Neural crest cell (in vitro differentiated cells): ENCODE measurements around the gene POLR2J. TPM values are rescaled to one million over a fixed set of nuclear protein-coding genes. Genes with fewer than 3 reads are reported as not detected.
A peak's percentile ranks its signal among the peaks of the same experiment; 100 is the strongest.
"Not testable (repeated sequence)": the region's sequence is repeated elsewhere in the genome, so short reads cannot be mapped to it uniquely, and the experiment has no call there.

Source experiments
- DNase-seq: peaks from one replicate; pipeline ENCODE4 v3.0.0; 2021; ENCODE audit warnings: low read depth, mixed read lengths, low spot score
- H3K27ac Mint-ChIP-seq: one replicate; pipeline ENCODE4 v1.8.0; 2021; ENCODE audit warnings: mild to moderate bottlenecking, mixed read lengths; ENCODE audit not compliant: unreplicated experiment
- H3K27me3 Mint-ChIP-seq: 2 replicates; pipeline ENCODE4 v1.8.0; 2021; ENCODE audit warnings: low read depth, mild to moderate bottlenecking, mixed read lengths
- H3K36me3 Mint-ChIP-seq: 2 replicates; pipeline ENCODE4 v1.8.0; 2021; ENCODE audit warnings: low read depth, mild to moderate bottlenecking, mixed read lengths
- H3K4me1 Mint-ChIP-seq: 2 replicates; pipeline ENCODE4 v1.8.0; 2021; ENCODE audit warnings: mixed read lengths
- H3K4me3 Mint-ChIP-seq: one replicate; pipeline ENCODE4 v1.8.0; 2021; ENCODE audit warnings: mild to moderate bottlenecking, mixed read lengths
- H3K9me3 Mint-ChIP-seq: 2 replicates; pipeline ENCODE4 v1.8.0; 2021; ENCODE audit warnings: mixed read lengths
- total RNA-seq: library from RNA; stranded (reverse); gene quantifications from 2 replicates; pipeline ENCODE4 v1.2.1, GENCODE V29; 2021

Gene POLR2J
- total RNA-seq, 1 donor from 2014 or later = 61.1 TPM

GRCh38 chr7:102511860-102512522 lies 33.3 kb upstream of the POLR2J start:
- H3K27me3 Mint-ChIP-seq = not testable (repeated sequence)

GRCh38 chr7:102510575-102510974 lies 31.9 kb upstream of the POLR2J start:
- H3K36me3 Mint-ChIP-seq, H3K27ac Mint-ChIP-seq, DNase-seq, H3K9me3 Mint-ChIP-seq, H3K4me1 Mint-ChIP-seq, H3K4me3 Mint-ChIP-seq, H3K27me3 Mint-ChIP-seq: not testable (repeated sequence)

More at GRCh38 chr7:102511860-102512522, 33.3 kb upstream of the POLR2J start:
- not testable (repeated sequence) for H3K4me3 Mint-ChIP-seq, DNase-seq, H3K27ac Mint-ChIP-seq, H3K4me1 Mint-ChIP-seq, H3K9me3 Mint-ChIP-seq, H3K36me3 Mint-ChIP-seq

GRCh38 chr7:102507410-102508088 lies 28.8 kb upstream of the POLR2J start:
- H3K27me3 Mint-ChIP-seq, H3K9me3 Mint-ChIP-seq, DNase-seq, H3K36me3 Mint-ChIP-seq, H3K4me3 Mint-ChIP-seq, H3K4me1 Mint-ChIP-seq, H3K27ac Mint-ChIP-seq: not testable (repeated sequence)

GRCh38 chr7:102505298-102506185 lies 26.8 kb upstream of the POLR2J start:
- not testable (repeated sequence) for H3K36me3 Mint-ChIP-seq, H3K9me3 Mint-ChIP-seq, DNase-seq, H3K27me3 Mint-ChIP-seq, H3K4me3 Mint-ChIP-seq, H3K27ac Mint-ChIP-seq, H3K4me1 Mint-ChIP-seq

GRCh38 chr7:102503141-102503540 lies 24.4 kb upstream of the POLR2J start:
- not testable (repeated sequence) for DNase-seq, H3K4me3 Mint-ChIP-seq, H3K27ac Mint-ChIP-seq, H3K36me3 Mint-ChIP-seq, H3K4me1 Mint-ChIP-seq, H3K9me3 Mint-ChIP-seq, H3K27me3 Mint-ChIP-seq

- DNase-seq, H3K27ac Mint-ChIP-seq, H3K36me3 Mint-ChIP-seq, H3K9me3 Mint-ChIP-seq, H3K4me1 Mint-ChIP-seq, H3K4me3 Mint-ChIP-seq, H3K27me3 Mint-ChIP-seq: not testable (repeated sequence)
Measured at GRCh38 chr7:102498321-102498720, 19.6 kb upstream of the POLR2J start.

DNA sequence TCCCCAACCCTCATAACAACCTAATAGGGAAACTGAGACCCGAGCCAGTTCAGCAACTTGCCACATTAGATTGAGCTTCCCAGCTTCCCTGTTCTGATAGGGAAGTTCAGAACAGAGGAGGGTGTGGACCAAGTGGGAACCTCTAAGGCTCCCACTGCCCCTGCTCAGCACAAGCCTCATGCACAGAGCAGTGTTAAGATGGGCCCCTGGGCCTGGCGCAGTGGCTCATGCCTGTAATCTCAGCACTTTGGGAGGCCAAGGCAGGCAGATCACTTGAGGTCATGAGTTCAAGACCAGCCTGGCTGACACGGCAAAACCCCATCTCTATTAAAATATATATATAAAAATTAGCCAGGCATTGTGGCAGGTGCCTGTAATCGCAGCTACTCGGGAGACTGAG lies 18.6 kb upstream of the POLR2J start:
- not testable (repeated sequence) for DNase-seq, H3K27ac Mint-ChIP-seq, H3K4me3 Mint-ChIP-seq, H3K36me3 Mint-ChIP-seq, H3K27me3 Mint-ChIP-seq, H3K9me3 Mint-ChIP-seq, H3K4me1 Mint-ChIP-seq

GRCh38 chr7:102496861-102497260 lies 18.1 kb upstream of the POLR2J start:
- H3K36me3 Mint-ChIP-seq, H3K9me3 Mint-ChIP-seq, H3K27ac Mint-ChIP-seq, H3K27me3 Mint-ChIP-seq, H3K4me3 Mint-ChIP-seq, DNase-seq, H3K4me1 Mint-ChIP-seq: not testable (repeated sequence)

DNA sequence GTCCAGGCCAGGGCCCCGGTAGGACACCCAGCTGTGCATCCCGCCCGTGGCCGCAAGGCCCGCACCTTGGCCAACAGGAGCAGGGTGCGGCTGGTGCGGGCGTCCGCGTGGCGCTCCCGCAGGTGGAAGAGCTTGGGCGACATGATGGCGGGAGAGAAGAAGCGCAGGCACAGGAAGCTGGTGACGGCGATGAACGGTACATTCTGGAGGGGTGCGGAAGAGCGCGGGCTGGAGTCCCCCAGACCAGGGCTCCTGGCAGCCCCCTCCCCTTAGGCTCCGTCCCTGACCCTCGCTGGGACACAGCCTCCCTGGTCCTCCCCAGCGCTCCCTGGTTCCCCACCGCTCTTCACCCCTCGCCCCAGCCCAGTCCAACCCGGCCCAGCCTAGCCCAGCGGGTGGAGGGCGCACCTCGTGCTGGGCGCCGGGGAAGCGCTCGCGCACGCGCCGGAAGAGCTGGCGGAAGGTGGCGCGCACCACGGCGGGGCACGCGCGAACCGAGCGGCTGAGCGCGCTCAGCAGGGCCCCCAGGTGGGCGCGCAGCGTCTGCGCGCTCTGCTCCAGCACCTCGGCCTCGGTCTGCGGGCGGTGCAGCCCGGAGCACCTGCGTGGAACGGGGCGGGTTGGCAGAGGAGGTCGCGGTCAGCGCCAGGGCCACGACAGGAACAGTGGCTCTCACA lies 15.9 kb upstream of the POLR2J start:
- H3K27me3 Mint-ChIP-seq, H3K4me1 Mint-ChIP-seq, H3K9me3 Mint-ChIP-seq, DNase-seq, H3K27ac Mint-ChIP-seq, H3K4me3 Mint-ChIP-seq, H3K36me3 Mint-ChIP-seq: not testable (repeated sequence)

GRCh38 chr7:102494026-102494425 lies 15.3 kb upstream of the POLR2J start:
- not testable (repeated sequence) for H3K4me1 Mint-ChIP-seq, H3K9me3 Mint-ChIP-seq, H3K27ac Mint-ChIP-seq, H3K27me3 Mint-ChIP-seq, H3K4me3 Mint-ChIP-seq, H3K36me3 Mint-ChIP-seq, DNase-seq

DNA sequence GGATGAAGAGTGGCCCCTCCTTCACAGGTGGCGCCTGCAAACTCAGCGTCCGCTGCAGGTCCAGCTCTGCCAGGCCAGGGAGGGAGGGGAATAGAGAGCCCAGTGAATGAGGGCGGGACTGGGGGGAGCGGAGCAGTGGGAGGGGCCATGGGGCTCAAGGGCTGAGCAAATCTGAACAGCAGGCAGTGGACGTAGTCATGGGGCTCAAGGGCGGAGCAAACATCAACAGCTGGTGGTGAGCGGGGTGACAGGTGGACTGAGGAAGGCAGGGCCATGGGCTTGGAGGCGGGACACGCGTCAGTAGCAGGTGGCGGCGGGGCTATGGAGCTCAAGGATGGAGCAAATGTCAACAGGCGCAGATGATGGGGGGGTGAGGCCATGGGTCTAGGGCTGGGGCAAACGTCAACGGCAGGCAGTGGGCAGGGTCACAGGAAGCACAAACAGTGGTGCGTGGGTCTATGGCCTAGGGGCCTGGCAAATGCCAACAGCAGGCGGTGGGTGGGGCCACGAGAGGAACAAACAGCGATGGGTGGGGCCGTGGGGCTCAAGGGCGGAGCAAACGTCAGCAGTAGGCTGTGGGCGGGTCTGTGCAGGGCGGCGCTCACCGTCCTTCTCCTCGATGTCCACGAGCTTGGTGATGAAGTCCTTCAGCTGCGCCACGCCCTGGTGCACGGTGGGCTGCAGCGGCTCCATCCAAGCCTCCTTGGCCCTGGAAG lies 14.7 kb upstream of the POLR2J start:
- H3K9me3 Mint-ChIP-seq, DNase-seq, H3K4me1 Mint-ChIP-seq, H3K27me3 Mint-ChIP-seq, H3K36me3 Mint-ChIP-seq, H3K4me3 Mint-ChIP-seq, H3K27ac Mint-ChIP-seq: not testable (repeated sequence)

DNA sequence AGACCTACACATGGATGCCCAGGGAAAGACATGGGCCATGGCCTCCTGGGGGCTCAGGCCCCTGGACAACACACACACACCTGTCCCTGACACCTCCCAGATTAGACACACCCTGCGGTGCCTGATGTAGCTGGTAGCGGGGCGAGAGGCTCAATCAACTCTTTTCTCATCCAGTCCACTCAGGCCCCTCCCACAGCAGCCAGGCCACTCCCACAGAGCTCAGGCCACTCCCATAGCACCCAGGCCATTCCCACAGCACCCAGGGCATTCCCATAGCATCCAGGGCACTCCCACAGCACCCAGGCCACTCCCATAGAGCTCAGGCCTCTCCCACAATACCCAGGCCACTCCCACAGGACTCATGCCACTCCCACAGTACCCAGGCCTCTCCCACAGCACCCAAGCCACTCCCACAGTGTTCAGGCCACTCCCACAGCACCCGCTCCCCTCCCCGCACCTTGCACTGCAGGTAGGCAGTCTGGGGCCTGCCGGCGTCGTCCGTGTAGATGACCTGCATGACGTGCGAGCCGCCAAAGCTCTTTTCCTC lies 11.9 kb upstream of the POLR2J start:
- H3K4me1 Mint-ChIP-seq, H3K9me3 Mint-ChIP-seq, H3K27ac Mint-ChIP-seq, H3K4me3 Mint-ChIP-seq, H3K36me3 Mint-ChIP-seq, H3K27me3 Mint-ChIP-seq: not testable (repeated sequence)
- peak; percentile 40 for DNase-seq
